DOHH2 (cell line): ENCODE measurements around the gene COL8A1.

Experiments
- H3F3A ChIP-seq: fragments of 200-600 bp; sonication (generic), shearing (Covaris generic); 2 replicates; pipeline ENCODE4 v1.6.0; 2016; ENCODE audit warnings: antibody characterized with exemption, mild to moderate bottlenecking; ENCODE audit not compliant: control insufficient read depth, insufficient read depth
- H3K27ac ChIP-seq: fragments of 200-600 bp; sonication (generic); 2 replicates; pipeline ENCODE4 v1.5.1; 2014; ENCODE audit warnings: low read depth, mild to moderate bottlenecking, low read length, moderate library complexity
- H3K27me3 ChIP-seq: fragments of 200-600 bp; sonication (generic); 2 replicates; pipeline ENCODE4 v1.6.1; 2014; ENCODE audit warnings: mild to moderate bottlenecking, low read length, mixed read lengths; ENCODE audit not compliant: control insufficient read depth
- H3K36me3 ChIP-seq: fragments of 200-600 bp; sonication (generic); 2 replicates; pipeline ENCODE4 v1.6.1; 2014; ENCODE audit warnings: mild to moderate bottlenecking, low read length, moderate library complexity, mixed read lengths; ENCODE audit not compliant: control insufficient read depth
- H3K4me1 ChIP-seq: fragments of 200-600 bp; sonication (generic); 2 replicates; pipeline ENCODE4 v1.6.1; 2014; ENCODE audit warnings: mild to moderate bottlenecking, low read length, mixed read lengths; ENCODE audit not compliant: control insufficient read depth
- H3K4me2 ChIP-seq: fragments of 200-600 bp; sonication (generic); 2 replicates; pipeline ENCODE4 v1.6.0; 2014; ENCODE audit warnings: mild to moderate bottlenecking, low read length, moderate library complexity
- H3K4me3 ChIP-seq: fragments of 200-600 bp; sonication (generic); 2 replicates; pipeline ENCODE4 v1.5.1; 2014; ENCODE audit warnings: mild to moderate bottlenecking, low read length, mixed read lengths
- H3K79me2 ChIP-seq: fragments of 200-600 bp; sonication (generic); 2 replicates; pipeline ENCODE4 v1.6.1; 2014; ENCODE audit warnings: mild to moderate bottlenecking, low read length, mixed read lengths; ENCODE audit not compliant: control insufficient read depth
- H3K9me2 ChIP-seq: fragments of 200-600 bp; sonication (generic); replicated peaks from 2 replicates; pipeline ENCODE4 v1.6.1; 2014; ENCODE audit warnings: mild to moderate bottlenecking, low read length, mixed read lengths; ENCODE audit not compliant: control insufficient read depth
- H3K9me3 ChIP-seq: fragments of 200-600 bp; sonication (generic); 2 replicates; pipeline ENCODE4 v1.6.1; 2014; ENCODE audit warnings: antibody characterized with exemption, low read length, mixed read lengths; ENCODE audit not compliant: control insufficient read depth, insufficient read depth
- H4K20me1 ChIP-seq: fragments of 200-600 bp; sonication (generic); 2 replicates; pipeline ENCODE4 v1.6.0; 2014; ENCODE audit warnings: low read depth, mild to moderate bottlenecking, antibody characterized with exemption, low read length, moderate library complexity; ENCODE audit not compliant: control insufficient read depth, insufficient read depth
- CTCF ChIP-seq: fragments of 200-600 bp; sonication (generic); IDR thresholded peaks from one replicate; pipeline ENCODE4 v1.5.1; 2014; ENCODE audit warnings: antibody characterized with exemption, mild to moderate bottlenecking, low read depth, low read length; ENCODE audit not compliant: poor library complexity, severe bottlenecking
- EZH2phosphoT487 ChIP-seq: fragments of 200-600 bp; sonication (generic); IDR thresholded peaks from 2 replicates; pipeline ENCODE4 v1.6.1; 2017; ENCODE audit warnings: borderline replicate concordance, mild to moderate bottlenecking, antibody characterized with exemption, low read length, moderate library complexity, mixed read lengths

COL8A1 gene

GRCh38 chr3:99635348-99635747, 3.0 kb upstream of the COL8A1 start:
- H3F3A ChIP-seq = no peaks in the 10 kb centered on the region
- H3K9me2 ChIP-seq = no peaks in the 10 kb centered on the region
- no peak overlapping the region for H3K4me2 ChIP-seq
- H3K4me3 ChIP-seq = no peak overlapping the region
- H3K4me1 ChIP-seq = no peaks in the 10 kb centered on the region
- H3K27ac ChIP-seq = no peak overlapping the region
- H3K79me2 ChIP-seq = no peaks in the 10 kb centered on the region
- TF ChIP-seq CTCF (no peak), EZH2phosphoT487 (no peak)
- H4K20me1 ChIP-seq = no peaks in the 10 kb centered on the region
- H3K9me3 ChIP-seq = no peaks in the 10 kb centered on the region
- no peaks in the 10 kb centered on the region for H3K36me3 ChIP-seq
- H3K27me3 ChIP-seq = peaks cover 16% of the 10 kb centered on the region

DNA sequence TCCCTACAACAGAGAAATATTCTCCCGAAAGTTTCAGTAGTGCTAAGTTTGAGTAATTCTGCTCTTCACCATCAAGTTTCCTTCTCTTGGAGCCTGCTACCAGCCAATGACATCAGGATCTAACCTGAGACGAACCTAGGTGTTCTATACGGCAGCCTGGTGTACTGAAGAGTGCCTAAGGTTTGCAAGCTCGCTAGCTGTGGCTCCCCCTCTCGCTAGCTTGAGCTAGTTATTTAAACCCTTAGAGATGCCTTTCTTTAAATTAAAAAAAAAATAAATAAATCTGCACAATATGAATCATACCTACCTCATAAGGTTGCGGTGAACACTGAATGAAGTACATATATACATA, 1.4 kb upstream of the COL8A1 start:
- TF ChIP-seq EZH2phosphoT487 (no peak), CTCF (no peak)
- Histone ChIP-seq H3K27ac (no peak overlapping the region), H3K9me2 (no peaks in the 10 kb centered on the region), H4K20me1 (no peaks in the 10 kb centered on the region), H3K27me3 (peaks cover 16% of the 10 kb centered on the region), H3K4me1 (no peaks in the 10 kb centered on the region), H3K4me2 (no peak overlapping the region), H3K36me3 (no peaks in the 10 kb centered on the region), H3F3A (no peaks in the 10 kb centered on the region), H3K9me3 (no peaks in the 10 kb centered on the region), H3K4me3 (no peak overlapping the region), H3K79me2 (no peaks in the 10 kb centered on the region)

GRCh38 chr3:99637368-99638111, 854 bp upstream of the COL8A1 start:
- peaks cover 16% of the 10 kb centered on the region for H3K27me3 ChIP-seq
- no peaks in the 10 kb centered on the region for H3K9me2 ChIP-seq
- no peaks in the 10 kb centered on the region for H3K9me3 ChIP-seq
- H3K27ac ChIP-seq = no peak overlapping the region
- no peaks in the 10 kb centered on the region for H3K79me2 ChIP-seq
- no peak overlapping the region for H3K4me2 ChIP-seq
- H3K36me3 ChIP-seq = no peaks in the 10 kb centered on the region
- no peak overlapping the region for H3K4me3 ChIP-seq
- H3K4me1 ChIP-seq = no peaks in the 10 kb centered on the region
- H4K20me1 ChIP-seq = no peaks in the 10 kb centered on the region
- H3F3A ChIP-seq = no peaks in the 10 kb centered on the region
- TF ChIP-seq EZH2phosphoT487 = no peak
- TF ChIP-seq CTCF = no peak
